ENCODE measurements around the gene DUSP14.

DUSP14 gene

GRCh38 chr17:37513711-37514110 is 24.0 kb downstream of the DUSP14 start:
- DNase-seq (ENCODE audit: low read depth in 2 of 2), result no peak

- no peak for DNase-seq (ENCODE audit: low read depth in 2 of 2)
These were observed 26.5 kb downstream of the DUSP14 start for GRCh38 chr17:37516127-37516571.

GRCh38 chr17:37517881-37518280 is 28.2 kb downstream of the DUSP14 start:
- DNase-seq (ENCODE audit: low read depth in 2 of 2), result no peak

- no peak for DNase-seq (ENCODE audit: low read depth in 2 of 2)
These were observed 29.1 kb downstream of the DUSP14 start for GRCh38 chr17:37518826-37519225.

GRCh38 chr17:37519251-37519985 is 29.7 kb downstream of the DUSP14 start:
- DNase-seq (ENCODE audit: low read depth in 2 of 2), result no peak

GRCh38 chr17:37520174-37520573 is 30.5 kb downstream of the DUSP14 start:
- DNase-seq (ENCODE audit: low read depth in 2 of 2), result no peak

- no peak for DNase-seq (ENCODE audit: low read depth in 2 of 2)
These were observed 32.1 kb downstream of the DUSP14 start for GRCh38 chr17:37521821-37522220.

GRCh38 chr17:37523715-37524219 is 34.1 kb downstream of the DUSP14 start:
- DNase-seq (ENCODE audit: low read depth in 2 of 2), result no peak

- DNase-seq (ENCODE audit: low read depth in 2 of 2), result no peak
These were observed 37.7 kb downstream of the DUSP14 start for GRCh38 chr17:37527249-37527851.

- no peak for DNase-seq (ENCODE audit: low read depth in 2 of 2)
These were observed 40.7 kb downstream of the DUSP14 start for GRCh38 chr17:37530420-37530819.

- DNase-seq (ENCODE audit: low read depth in 2 of 2), result no peak
These were observed 43.1 kb downstream of the DUSP14 start for GRCh38 chr17:37532756-37533155.

GRCh38 chr17:37535906-37536305 is 46.2 kb downstream of the DUSP14 start:
- DNase-seq (ENCODE audit: low read depth in 2 of 2), result no peak

GRCh38 chr17:37538981-37539659 is 49.4 kb downstream of the DUSP14 start:
- DNase-seq (ENCODE audit: low read depth in 2 of 2), result no peak

GRCh38 chr17:37541880-37542660 is 52.4 kb downstream of the DUSP14 start:
- no peak for DNase-seq (ENCODE audit: low read depth in 2 of 2)

GRCh38 chr17:37543637-37544052 is 54.0 kb downstream of the DUSP14 start:
- DNase-seq (ENCODE audit: low read depth in 2 of 2), result no peak

- DNase-seq (ENCODE audit: low read depth in 2 of 2), result no peak
These were observed 55.8 kb downstream of the DUSP14 start for GRCh38 chr17:37545486-37545885.

GRCh38 chr17:37546302-37546701 is 56.6 kb downstream of the DUSP14 start:
- no peak for DNase-seq (ENCODE audit: low read depth in 2 of 2)

GRCh38 chr17:37547986-37548385 is 58.3 kb downstream of the DUSP14 start:
- no peak for DNase-seq (ENCODE audit: low read depth in 2 of 2)

- DNase-seq (ENCODE audit: low read depth in 2 of 2), result no peak
These were observed 62.1 kb downstream of the DUSP14 start for GRCh38 chr17:37551788-37552187.

GRCh38 chr17:37553401-37553966 is 63.8 kb downstream of the DUSP14 start:
- no peak for DNase-seq (ENCODE audit: low read depth in 2 of 2)

GRCh38 chr17:37555386-37555785 is 65.7 kb downstream of the DUSP14 start:
- DNase-seq (ENCODE audit: low read depth in 2 of 2), result no peak

- no peak for DNase-seq (ENCODE audit: low read depth in 2 of 2)
These were observed 67.8 kb downstream of the DUSP14 start for GRCh38 chr17:37557482-37557881.
